Esophagus squamous epithelium (tissue), 5 donors: ENCODE measurements around the gene GRB7. TPM values are rescaled to one million over a fixed set of nuclear protein-coding genes. Genes with fewer than 3 reads are reported as not detected.
A peak's percentile ranks its signal among the peaks of the same experiment; 100 is the strongest.

Source experiments
- DNase-seq: peaks from one replicate; lab custom pipeline; 2025; lab: John Stamatoyannopoulos, UW
- H3K27ac ChIP-seq, 4 donors: fragments of 200-600 bp; sonication (generic); one replicate each; pipeline ENCODE4 v1.5.1; 2016 to 2019; ENCODE audit warnings: mild to moderate bottlenecking in 1 of 4
- H3K27me3 ChIP-seq, 4 donors: fragments of 200-600 bp; sonication (generic); 1 replicate in 3 of 4; 2 replicates in 1 of 4; pipeline versions ENCODE4 v1.5.1 to v1.6.0; 2017 to 2021; ENCODE audit warnings: antibody characterized with exemption in 1 of 4
- H3K36me3 ChIP-seq, 3 donors: fragments of 200-600 bp; sonication (generic); one replicate each; pipeline ENCODE4 v1.5.1; 2016 to 2019
- H3K4me1 ChIP-seq, 3 donors: fragments of 200-600 bp; sonication (generic); one replicate each; pipeline ENCODE4 v1.5.1; 2017 to 2019
- H3K4me3 ChIP-seq, 4 donors: fragments of 200-600 bp; sonication (generic); 1 replicate in 3 of 4; 2 replicates in 1 of 4; pipeline ENCODE4 v1.5.1; 2016 to 2019; ENCODE audit warnings: mild to moderate bottlenecking in 2 of 4, moderate library complexity in 1 of 4
- H3K9me3 ChIP-seq, 3 donors: fragments of 200-600 bp; sonication (generic); one replicate each; pipeline ENCODE4 v1.5.1; 2016 to 2019
- CTCF ChIP-seq, 6 experiments: fragments of 450-650 bp in 4 of 6; fragments of 200-600 bp in 2 of 6; sonication (generic) in 2 of 6; IDR thresholded peaks; one replicate each; pipeline ENCODE4 v1.5.1; 2016 to 2019; ENCODE audit warnings: antibody characterized with exemption in 6 of 6, mild to moderate bottlenecking in 4 of 6, moderate library complexity in 4 of 6
- POLR2A ChIP-seq, 4 donors: fragments of 450-650 bp; IDR thresholded peaks; one replicate each; pipeline ENCODE4 v1.6.1; 2017; ENCODE audit warnings: antibody characterized with exemption in 4 of 4, mild to moderate bottlenecking in 4 of 4, moderate library complexity in 3 of 4
- WGBS, 2 donors: methylation state at CpG; one replicate each; pipeline ENCODE4 v1.1.5; 2018; 5-methylcytosine and 5-hydroxymethylcytosine counted together
- intact Hi-C: fragments of 100-400 bp; cut with DNase I; formaldehyde crosslinking; loops from one replicate; pipeline ENCODE4 v1.15.0; 2022
- total RNA-seq, 4 donors: library from RNA; depleted of rRNA; stranded (reverse); fragments of >200 nt; gene quantifications; one replicate each; pipeline ENCODE4 v1.1.0, GENCODE V29; 2016
- donor health status: DM: yes; HTN: yes; CAD: no.

The GRB7 gene
- 10 to 100 TPM; 25.1 to 62.1 (median 55.9) TPM for total RNA-seq

DNA sequence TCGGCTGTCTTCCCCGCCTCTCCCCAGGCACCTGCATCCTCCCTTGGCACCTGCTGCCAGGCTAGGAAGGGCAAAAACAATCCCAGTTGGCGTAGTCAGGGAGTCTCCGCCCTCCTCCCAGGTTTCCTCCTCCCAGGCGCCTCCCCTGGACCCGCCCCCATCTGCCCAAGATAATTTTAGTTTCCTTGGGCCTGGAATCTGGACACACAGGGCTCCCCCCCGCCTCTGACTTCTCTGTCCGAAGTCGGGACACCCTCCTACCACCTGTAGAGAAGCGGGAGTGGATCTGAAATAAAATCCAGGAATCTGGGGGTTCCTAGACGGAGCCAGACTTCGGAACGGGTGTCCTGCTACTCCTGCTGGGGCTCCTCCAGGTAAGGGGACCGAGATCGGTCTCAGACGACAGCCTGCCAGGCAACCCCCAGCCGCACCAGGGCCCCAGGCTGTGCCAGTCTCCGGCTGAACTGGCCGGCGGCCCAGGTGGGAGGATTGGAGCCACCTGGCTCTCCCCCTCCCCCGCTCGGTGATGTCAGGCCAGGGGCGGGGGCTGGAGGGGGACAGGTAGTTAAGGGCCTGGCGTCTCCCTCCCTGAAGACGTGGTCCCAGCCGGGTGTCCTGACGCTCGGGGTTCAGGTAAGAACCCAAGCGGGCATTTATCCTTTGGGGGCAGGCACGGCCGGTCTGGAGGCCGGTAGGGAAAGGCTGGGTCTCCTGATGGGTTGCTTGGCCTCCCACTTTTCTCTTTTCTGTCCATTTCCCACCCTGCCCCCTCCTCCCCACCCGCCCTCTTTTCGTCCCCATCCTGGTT lies at the start of gene GRB7:
Gene GRB7 (plus strand): TSS at position 179 of the 808 bp plus-strand sequence. CDS start 4,364 bp downstream, outside the sequence.
- intact Hi-C loops: no loop called here
- WGBS, 2 donors: 6 to 10% methylated on average over 6 to 14 of the region's 34 CpGs
- peaks cover 0 to 68% (median 0%) of the 10 kb centered on the region in 4 donors for H3K27me3 ChIP-seq
- peak within 1 kb of the TSS; percentile 53 to 69 (median 64) for H3K4me3 ChIP-seq
- TF ChIP-seq CTCF (IDR thresholded peaks at IDR 0.05) (no peak), POLR2A (IDR thresholded peaks at IDR 0.05) (peak in 3 of 4 donors; percentile 22 to 70 (median 67))
- H3K27ac ChIP-seq: peak within 1 kb of the TSS; percentile 93 to 98 (median 94)
- H3K36me3 ChIP-seq: peaks cover 0 to 11% (median 8%) of the 10 kb centered on the region in 3 donors
- no peak for DNase-seq
- H3K9me3 ChIP-seq: no peaks in the 10 kb centered on the region
- H3K4me1 ChIP-seq: peaks cover 12 to 75% (median 18%) of the 10 kb centered on the region in 3 donors

DNA sequence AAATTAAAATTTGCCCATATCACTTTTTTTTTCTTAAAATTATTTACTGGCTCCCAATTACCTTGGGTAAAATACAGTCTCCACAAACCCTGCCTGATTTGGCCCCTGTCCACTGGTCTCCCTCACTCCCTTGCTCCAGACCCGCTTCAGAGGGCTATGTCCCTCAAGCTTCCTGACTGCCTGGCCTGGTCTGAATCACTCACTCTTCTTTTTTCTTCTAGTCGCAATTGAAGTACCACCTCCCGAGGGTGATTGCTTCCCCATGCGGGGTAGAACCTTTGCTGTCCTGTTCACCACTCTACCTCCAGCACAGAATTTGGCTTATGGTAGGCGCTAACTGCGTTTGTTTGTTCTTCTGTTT lies 49.3 kb upstream of the GRB7 start:
- Histone ChIP-seq H3K27me3 (no peaks in the 10 kb centered on the region), H3K36me3 (peaks cover 0 to 24% (median 2%) of the 10 kb centered on the region in 3 donors), H3K4me1 (peaks cover 10 to 43% (median 13%) of the 10 kb centered on the region in 3 donors), H3K9me3 (no peaks in the 10 kb centered on the region), H3K27ac (peak overlapping the region; percentile 86 to 96 (median 93)), H3K4me3 (peak overlapping the region; percentile 58 to 86 (median 78))
- 20 to 29% methylated on average over 6 of the region's 6 CpGs for WGBS, 2 donors
- intact Hi-C loops: no loop called here
- no peak for DNase-seq
- TF ChIP-seq POLR2A (IDR thresholded peaks at IDR 0.05) (no peak), CTCF (IDR thresholded peaks at IDR 0.05) (no peak)

DNA sequence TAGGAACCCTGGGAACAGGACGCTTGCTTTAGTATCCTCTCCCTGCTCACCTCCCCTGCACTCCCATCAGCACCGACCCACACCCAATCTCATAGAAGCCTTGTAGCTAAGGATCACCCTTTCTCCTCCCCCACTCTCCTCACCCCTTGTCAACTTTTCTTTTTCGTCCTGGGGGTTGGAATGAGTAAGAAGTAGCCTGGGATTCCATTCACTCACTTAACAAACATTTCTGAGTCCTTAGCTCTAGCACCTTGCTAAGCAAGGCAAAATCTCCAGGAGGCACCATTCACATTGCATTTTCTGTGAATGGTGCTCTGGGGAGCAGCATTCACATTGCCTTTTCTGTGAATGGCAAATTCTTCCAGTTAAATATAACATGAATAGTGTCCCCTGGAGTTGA lies 48.8 kb upstream of the GRB7 start:
- TF ChIP-seq CTCF (IDR thresholded peaks at IDR 0.05) (no peak), POLR2A (IDR thresholded peaks at IDR 0.05) (no peak)
- WGBS, 2 donors: 35 to 47% methylated on average over 3 of the region's 3 CpGs
- peaks cover 10 to 43% (median 13%) of the 10 kb centered on the region in 3 donors for H3K4me1 ChIP-seq
- peaks cover 0 to 19% (median 0%) of the 10 kb centered on the region in 3 donors for H3K36me3 ChIP-seq
- DNase-seq: no peak
- intact Hi-C loops: no loop called here
- H3K27me3 ChIP-seq: no peaks in the 10 kb centered on the region
- H3K9me3 ChIP-seq: no peaks in the 10 kb centered on the region
- H3K27ac ChIP-seq: peak overlapping the region in 2 of 4 donors; percentile 93
- peak overlapping the region in 2 of 4 donors; percentile 78 to 86 for H3K4me3 ChIP-seq

DNA sequence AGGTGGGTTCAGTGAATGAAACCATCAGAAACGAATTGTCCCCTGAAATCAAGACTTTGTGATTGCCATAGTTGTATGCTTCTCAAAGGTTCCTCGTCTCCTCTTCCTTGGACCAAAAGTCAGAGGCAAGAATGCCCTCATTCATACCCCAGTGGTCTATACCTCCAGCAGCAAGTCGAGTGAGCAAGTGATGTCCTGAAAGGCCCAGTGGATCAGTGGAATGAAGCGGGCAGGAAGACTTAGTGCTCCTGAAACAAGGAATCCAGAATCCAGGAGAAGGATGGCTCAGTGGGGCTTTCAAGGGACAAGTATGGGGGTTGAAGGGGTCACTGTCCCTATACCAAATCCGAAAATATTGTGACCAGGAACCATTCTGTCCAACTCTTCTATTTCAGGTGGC lies 43.1 kb upstream of the GRB7 start:
- Histone ChIP-seq H3K27ac (no peak overlapping the region), H3K4me3 (no peak overlapping the region), H3K4me1 (peaks cover 5 to 13% (median 5%) of the 10 kb centered on the region in 3 donors), H3K36me3 (no peaks in the 10 kb centered on the region), H3K9me3 (no peaks in the 10 kb centered on the region), H3K27me3 (peaks cover 0 to 2% (median 0%) of the 10 kb centered on the region in 4 donors)
- no peak for DNase-seq
- intact Hi-C loops: no loop called here
- WGBS, 2 donors: 76 to 77% methylated on average over 5 of the region's 5 CpGs
- TF ChIP-seq CTCF (IDR thresholded peaks at IDR 0.05): no peak
- no peak for TF ChIP-seq POLR2A (IDR thresholded peaks at IDR 0.05)

GRCh38 chr17:39695089-39695474 lies 42.7 kb upstream of the GRB7 start:
- DNase-seq: no peak
- Histone ChIP-seq H3K36me3 (no peaks in the 10 kb centered on the region), H3K4me1 (peaks cover 5 to 14% (median 7%) of the 10 kb centered on the region in 3 donors), H3K27me3 (peaks cover 0 to 7% (median 0%) of the 10 kb centered on the region in 4 donors), H3K27ac (no peak overlapping the region), H3K4me3 (no peak overlapping the region), H3K9me3 (no peaks in the 10 kb centered on the region)
- TF ChIP-seq POLR2A (IDR thresholded peaks at IDR 0.05): no peak
- no peak for TF ChIP-seq CTCF (IDR thresholded peaks at IDR 0.05)
- WGBS, 2 donors: 96 to 100% methylated on average over 2 of the region's 2 CpGs
- intact Hi-C loops: no loop called here
